ENCODE data around the gene PPIL6.

Gene PPIL6

DNA sequence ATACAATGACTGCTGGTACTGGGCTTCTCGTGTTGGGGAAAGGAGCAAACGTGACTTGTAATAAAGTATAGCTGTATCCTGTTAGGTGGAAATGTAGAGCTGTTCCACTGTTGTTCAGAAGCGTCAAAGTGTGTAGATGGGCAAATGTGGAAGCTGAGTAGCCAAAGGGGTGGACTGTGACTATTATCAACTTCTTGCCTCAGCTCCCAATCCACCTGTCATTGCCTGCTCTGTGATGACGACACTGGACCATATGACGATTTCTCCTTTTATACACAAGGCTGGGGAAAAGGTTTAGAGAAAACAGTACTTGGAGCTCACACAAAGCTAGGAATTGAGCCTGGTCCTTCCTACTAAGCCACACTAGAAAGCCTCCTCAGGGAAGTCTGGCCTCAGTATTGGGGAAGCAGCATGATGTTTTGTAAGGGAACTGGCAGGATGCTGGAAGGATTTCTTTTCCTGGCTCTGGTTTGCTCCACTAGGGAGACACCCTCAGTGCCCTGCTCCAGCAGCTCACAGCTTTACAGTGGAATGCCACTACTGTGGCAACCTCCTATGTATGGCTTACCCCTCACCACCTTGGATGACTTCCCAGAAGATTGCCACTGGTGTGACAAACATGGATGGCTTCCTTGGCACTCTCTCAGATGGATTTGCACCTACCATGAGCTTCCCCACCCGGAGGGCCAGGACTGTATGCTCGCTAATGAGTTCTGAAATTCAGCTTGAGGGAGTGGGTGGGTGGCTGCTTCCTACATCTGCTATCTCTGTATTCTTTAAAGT lies 78.1 kb downstream of the PPIL6 start:
- no peak overlapping the region for H3K4me3 ChIP-seq (ENCODE audit: low read length)
- no peak for TF ChIP-seq ZNF274 (IDR thresholded peaks at IDR 0.05; ENCODE audit: low read depth, low read length)

- no peak for TF ChIP-seq ZNF274 (IDR thresholded peaks at IDR 0.05; ENCODE audit: low read depth, low read length)
Measured at GRCh38 chr6:109360791-109361190, 79.6 kb downstream of the PPIL6 start.

GRCh38 chr6:109360281-109360680 lies 80.1 kb downstream of the PPIL6 start:
- no peak overlapping the region for H3K4me3 ChIP-seq (ENCODE audit: low read length)
- no peak for TF ChIP-seq ZNF274 (IDR thresholded peaks at IDR 0.05; ENCODE audit: low read depth, low read length)

More at GRCh38 chr6:109360791-109361190, 79.6 kb downstream of the PPIL6 start:
- H3K4me3 ChIP-seq (ENCODE audit: low read length): no peak overlapping the region

GRCh38 chr6:109359248-109359647 lies 81.2 kb downstream of the PPIL6 start:
- no peak overlapping the region for H3K4me3 ChIP-seq (ENCODE audit: low read length)
- TF ChIP-seq ZNF274 (IDR thresholded peaks at IDR 0.05; ENCODE audit: low read depth, low read length): no peak

GRCh38 chr6:109358204-109358603 lies 82.2 kb downstream of the PPIL6 start:
- no peak for TF ChIP-seq ZNF274 (IDR thresholded peaks at IDR 0.05; ENCODE audit: low read depth, low read length)
- no peak overlapping the region for H3K4me3 ChIP-seq (ENCODE audit: low read length)

DNA sequence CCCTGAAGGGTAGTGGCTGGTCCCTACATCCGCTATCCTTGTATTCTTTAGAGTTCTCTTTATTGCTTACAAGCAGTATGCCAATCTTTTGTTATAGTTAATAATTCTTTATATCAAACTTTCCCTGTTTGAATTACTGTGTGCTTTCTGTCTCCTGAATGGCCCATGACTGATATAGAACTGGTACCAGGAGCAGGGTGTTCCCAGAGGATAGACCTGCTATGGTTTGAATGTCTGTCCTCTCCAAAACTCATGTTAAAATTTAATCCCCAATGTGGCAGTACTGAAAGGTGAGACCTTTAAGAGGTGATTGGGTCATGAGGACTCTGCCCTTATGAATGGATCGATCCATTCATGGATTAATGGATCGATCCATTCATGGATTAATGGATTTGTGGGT lies 84.2 kb downstream of the PPIL6 start:
- no peak overlapping the region for H3K4me3 ChIP-seq (ENCODE audit: low read length)
- TF ChIP-seq ZNF274 (IDR thresholded peaks at IDR 0.05; ENCODE audit: low read depth, low read length): no peak

- no peak for TF ChIP-seq ZNF274 (IDR thresholded peaks at IDR 0.05; ENCODE audit: low read depth, low read length)
- no peak overlapping the region for H3K4me3 ChIP-seq (ENCODE audit: low read length)
Measured at GRCh38 chr6:109351231-109352130, 88.9 kb downstream of the PPIL6 start.

- H3K4me3 ChIP-seq (ENCODE audit: low read length): no peak overlapping the region
- TF ChIP-seq ZNF274 (IDR thresholded peaks at IDR 0.05; ENCODE audit: low read depth, low read length): no peak
Measured at GRCh38 chr6:109349419-109349987, 90.9 kb downstream of the PPIL6 start.

- no peak overlapping the region for H3K4me3 ChIP-seq (ENCODE audit: low read length)
- no peak for TF ChIP-seq ZNF274 (IDR thresholded peaks at IDR 0.05; ENCODE audit: low read depth, low read length)
Measured at GRCh38 chr6:109348226-109348625, 92.2 kb downstream of the PPIL6 start.

- no peak overlapping the region for H3K4me3 ChIP-seq (ENCODE audit: low read length)
- TF ChIP-seq ZNF274 (IDR thresholded peaks at IDR 0.05; ENCODE audit: low read depth, low read length): no peak
Measured at GRCh38 chr6:109347779-109348178, 92.6 kb downstream of the PPIL6 start.

DNA sequence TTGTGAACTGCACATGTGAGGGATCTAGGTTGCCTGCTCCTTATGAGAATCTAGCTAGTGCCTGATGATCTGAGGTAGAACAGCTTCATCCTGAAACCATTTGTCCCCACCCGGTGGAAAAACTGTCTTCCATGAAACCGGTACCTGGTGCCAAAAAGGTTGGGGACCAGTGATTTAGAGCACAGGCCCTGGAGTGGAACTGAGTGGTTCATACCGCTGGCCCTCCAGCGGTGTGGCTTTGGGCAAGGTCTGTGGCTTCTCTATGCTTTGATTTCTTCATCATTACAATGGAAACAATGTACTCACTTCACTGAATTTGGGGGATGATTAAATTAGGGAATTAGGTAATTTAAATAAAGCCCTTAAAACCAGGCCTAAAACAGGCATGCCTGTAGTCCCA lies 94.4 kb downstream of the PPIL6 start:
- no peak overlapping the region for H3K4me3 ChIP-seq (ENCODE audit: low read length)
- no peak for TF ChIP-seq ZNF274 (IDR thresholded peaks at IDR 0.05; ENCODE audit: low read depth, low read length)

GRCh38 chr6:109344226-109344625 lies 96.2 kb downstream of the PPIL6 start:
- no peak overlapping the region for H3K4me3 ChIP-seq (ENCODE audit: low read length)
- TF ChIP-seq ZNF274 (IDR thresholded peaks at IDR 0.05; ENCODE audit: low read depth, low read length): no peak

DNA sequence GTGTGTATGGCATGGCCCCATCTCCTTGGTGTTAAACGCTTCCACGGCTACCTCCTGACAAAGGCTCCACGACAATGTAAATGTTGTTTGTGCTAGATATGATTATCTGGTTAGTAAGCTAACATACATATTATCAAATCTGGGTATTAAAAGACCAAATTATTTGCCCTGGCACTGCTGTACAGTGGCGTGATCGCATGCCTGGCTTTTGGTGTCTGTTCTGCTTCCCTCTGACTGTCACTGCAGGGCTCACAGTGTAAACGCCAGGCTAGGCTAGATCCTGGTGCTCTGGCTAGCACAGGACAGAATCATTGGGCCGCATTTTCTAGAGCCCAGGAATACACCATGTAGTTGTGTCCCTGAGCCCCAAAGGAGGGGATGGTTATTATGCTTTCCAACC lies 96.9 kb downstream of the PPIL6 start:
- no peak for TF ChIP-seq ZNF274 (IDR thresholded peaks at IDR 0.05; ENCODE audit: low read depth, low read length)
- H3K4me3 ChIP-seq (ENCODE audit: low read length): no peak overlapping the region

- TF ChIP-seq ZNF274 (IDR thresholded peaks at IDR 0.05; ENCODE audit: low read depth, low read length): no peak
- no peak overlapping the region for H3K4me3 ChIP-seq (ENCODE audit: low read length)
Measured at GRCh38 chr6:109342911-109343310, 97.5 kb downstream of the PPIL6 start.
